PFSK-1 (cell line): Measurements from ENCODE around the gene CMTM3.

Source experiments
- POLR2AphosphoS5 ChIP-seq: IDR thresholded peaks from 2 replicates; pipeline ENCODE4 v1.6.1; 2012; ENCODE audit warnings: low read depth, mild to moderate bottlenecking, control low read depth, low read length, moderate library complexity
- REST ChIP-seq, 2 experiments: IDR thresholded peaks; 2 replicates each; pipeline versions ENCODE4 v1.6.1 to v1.8.0; 2011 to 2012; ENCODE audit warnings: low read depth in 2 of 2, low read length in 2 of 2, control low read depth in 1 of 2, inconsistent platforms in 1 of 2, mild to moderate bottlenecking in 1 of 2, moderate library complexity in 1 of 2; ENCODE audit not compliant: insufficient read depth in 1 of 2
- SIN3A ChIP-seq: IDR thresholded peaks from 2 replicates; pipeline ENCODE4 v1.6.1; 2012; ENCODE audit warnings: mild to moderate bottlenecking, low read length, moderate library complexity, borderline replicate concordance; ENCODE audit not compliant: insufficient read depth

DNA sequence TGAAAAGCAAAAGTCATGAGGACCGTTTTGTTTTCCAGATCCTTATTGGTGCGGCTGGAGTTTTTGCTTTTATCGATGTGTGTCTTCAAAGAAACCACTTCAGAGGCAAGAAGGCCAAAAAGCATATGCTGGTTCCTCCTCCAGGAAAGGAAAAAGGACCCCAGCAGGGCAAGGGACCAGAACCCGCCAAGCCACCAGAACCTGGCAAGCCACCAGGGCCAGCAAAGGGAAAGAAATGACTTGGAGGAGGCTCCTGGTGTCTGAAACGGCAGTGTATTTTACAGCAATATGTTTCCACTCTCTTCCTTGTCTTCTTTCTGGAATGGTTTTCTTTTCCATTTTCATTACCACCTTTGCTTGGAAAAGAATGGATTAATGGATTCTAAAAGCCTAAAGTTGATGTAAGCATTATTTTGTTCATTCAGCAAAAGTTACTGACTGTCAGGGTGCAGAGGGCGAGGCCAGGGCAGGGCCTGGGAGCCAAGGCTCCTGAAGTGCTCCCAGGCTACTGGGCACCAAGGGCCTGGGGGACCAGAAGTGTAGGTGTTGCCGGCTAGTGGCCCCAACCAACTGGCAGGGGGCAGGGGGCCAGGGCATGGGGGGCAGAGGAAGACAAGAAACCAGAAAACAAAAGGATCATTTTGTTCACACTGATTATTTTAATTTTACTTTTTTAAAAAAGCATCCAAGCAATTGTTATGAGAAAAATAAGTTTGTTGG is 16.5 kb upstream of the CMTM3 start:
- no peak for TF ChIP-seq REST (IDR thresholded peaks at IDR 0.05; ENCODE audit: insufficient read depth in 1 of 2, low read depth in 2 of 2, low read length in 2 of 2)
- TF ChIP-seq POLR2AphosphoS5 = no peak
- TF ChIP-seq SIN3A = no peak
